Measurements from ENCODE around the gene PITX1.

PITX1 gene

GRCh38 chr5:135025730-135026644 is 8.0 kb downstream of the PITX1 start:
- peaks cover 38 to 47% of the 10 kb centered on the region in 2 donors for H3K27me3 ChIP-seq (ENCODE audit: control insufficient read depth in 1 of 2, insufficient read depth in 2 of 2, low read length in 2 of 2)
- no peaks in the 10 kb centered on the region for H3K36me3 ChIP-seq (ENCODE audit: insufficient read depth, low read length)
- H3K4me1 ChIP-seq (ENCODE audit: insufficient read depth, low read length): peaks cover 10% of the 10 kb centered on the region
- no peak overlapping the region for H3K9ac ChIP-seq (ENCODE audit: low read length)
- no peak overlapping the region for H3K4me3 ChIP-seq (ENCODE audit: low read depth in 1 of 2, low read length in 2 of 2)
- no peaks in the 10 kb centered on the region for H3K9me3 ChIP-seq (ENCODE audit: low read length)
- H3K27ac ChIP-seq (ENCODE audit: low read depth, low read length): no peak overlapping the region

- no peak overlapping the region for H3K4me3 ChIP-seq (ENCODE audit: low read depth in 1 of 2, low read length in 2 of 2)
- no peaks in the 10 kb centered on the region for H3K36me3 ChIP-seq (ENCODE audit: insufficient read depth, low read length)
- no peak overlapping the region for H3K9ac ChIP-seq (ENCODE audit: low read length)
- H3K27ac ChIP-seq (ENCODE audit: low read depth, low read length): no peak overlapping the region
- peaks cover 29 to 39% of the 10 kb centered on the region in 2 donors for H3K27me3 ChIP-seq (ENCODE audit: control insufficient read depth in 1 of 2, insufficient read depth in 2 of 2, low read length in 2 of 2)
- peaks cover 2% of the 10 kb centered on the region for H3K4me1 ChIP-seq (ENCODE audit: insufficient read depth, low read length)
- H3K9me3 ChIP-seq (ENCODE audit: low read length): no peaks in the 10 kb centered on the region
Measured at GRCh38 chr5:135024956-135025729, 8.9 kb downstream of the PITX1 start.

GRCh38 chr5:135020111-135020895 is 13.7 kb downstream of the PITX1 start:
- H3K9me3 ChIP-seq (ENCODE audit: low read length): no peaks in the 10 kb centered on the region
- no peak overlapping the region for H3K4me3 ChIP-seq (ENCODE audit: low read depth in 1 of 2, low read length in 2 of 2)
- no peaks in the 10 kb centered on the region for H3K27me3 ChIP-seq (ENCODE audit: control insufficient read depth in 1 of 2, insufficient read depth in 2 of 2, low read length in 2 of 2)
- H3K36me3 ChIP-seq (ENCODE audit: insufficient read depth, low read length): no peaks in the 10 kb centered on the region
- H3K4me1 ChIP-seq (ENCODE audit: insufficient read depth, low read length): no peaks in the 10 kb centered on the region
- H3K9ac ChIP-seq (ENCODE audit: low read length): no peak overlapping the region
- no peak overlapping the region for H3K27ac ChIP-seq (ENCODE audit: low read depth, low read length)

- Histone ChIP-seq H3K27ac (ENCODE audit: low read depth, low read length) (no peak overlapping the region), H3K36me3 (ENCODE audit: insufficient read depth, low read length) (no peaks in the 10 kb centered on the region), H3K27me3 (ENCODE audit: control insufficient read depth in 1 of 2, insufficient read depth in 2 of 2, low read length in 2 of 2) (no peaks in the 10 kb centered on the region), H3K4me3 (ENCODE audit: low read depth in 1 of 2, low read length in 2 of 2) (no peak overlapping the region), H3K9ac (ENCODE audit: low read length) (no peak overlapping the region), H3K4me1 (ENCODE audit: insufficient read depth, low read length) (peaks cover 7% of the 10 kb centered on the region), H3K9me3 (ENCODE audit: low read length) (no peaks in the 10 kb centered on the region)
Measured at GRCh38 chr5:135019314-135019713, 14.7 kb downstream of the PITX1 start.

GRCh38 chr5:135018457-135018856 is 15.6 kb downstream of the PITX1 start:
- Histone ChIP-seq H3K4me1 (ENCODE audit: insufficient read depth, low read length) (peaks cover 15% of the 10 kb centered on the region), H3K4me3 (ENCODE audit: low read depth in 1 of 2, low read length in 2 of 2) (no peak overlapping the region), H3K9ac (ENCODE audit: low read length) (no peak overlapping the region), H3K27me3 (ENCODE audit: control insufficient read depth in 1 of 2, insufficient read depth in 2 of 2, low read length in 2 of 2) (no peaks in the 10 kb centered on the region), H3K9me3 (ENCODE audit: low read length) (no peaks in the 10 kb centered on the region), H3K27ac (ENCODE audit: low read depth, low read length) (no peak overlapping the region), H3K36me3 (ENCODE audit: insufficient read depth, low read length) (no peaks in the 10 kb centered on the region)

GRCh38 chr5:135016861-135017290 is 17.2 kb downstream of the PITX1 start:
- Histone ChIP-seq H3K4me1 (ENCODE audit: insufficient read depth, low read length) (peaks cover 29% of the 10 kb centered on the region), H3K9ac (ENCODE audit: low read length) (no peak overlapping the region), H3K27me3 (ENCODE audit: control insufficient read depth in 1 of 2, insufficient read depth in 2 of 2, low read length in 2 of 2) (no peaks in the 10 kb centered on the region), H3K36me3 (ENCODE audit: insufficient read depth, low read length) (no peaks in the 10 kb centered on the region), H3K4me3 (ENCODE audit: low read depth in 1 of 2, low read length in 2 of 2) (no peak overlapping the region), H3K27ac (ENCODE audit: low read depth, low read length) (no peak overlapping the region), H3K9me3 (ENCODE audit: low read length) (no peaks in the 10 kb centered on the region)

GRCh38 chr5:135015942-135016341 is 18.1 kb downstream of the PITX1 start:
- H3K4me3 ChIP-seq (ENCODE audit: low read depth in 1 of 2, low read length in 2 of 2): no peak overlapping the region
- no peaks in the 10 kb centered on the region for H3K9me3 ChIP-seq (ENCODE audit: low read length)
- H3K36me3 ChIP-seq (ENCODE audit: insufficient read depth, low read length): no peaks in the 10 kb centered on the region
- H3K9ac ChIP-seq (ENCODE audit: low read length): no peak overlapping the region
- H3K4me1 ChIP-seq (ENCODE audit: insufficient read depth, low read length): peaks cover 29% of the 10 kb centered on the region
- H3K27ac ChIP-seq (ENCODE audit: low read depth, low read length): no peak overlapping the region
- no peaks in the 10 kb centered on the region for H3K27me3 ChIP-seq (ENCODE audit: control insufficient read depth in 1 of 2, insufficient read depth in 2 of 2, low read length in 2 of 2)

GRCh38 chr5:135013947-135014570 is 20.0 kb downstream of the PITX1 start:
- Histone ChIP-seq H3K4me1 (ENCODE audit: insufficient read depth, low read length) (peaks cover 29% of the 10 kb centered on the region), H3K27me3 (ENCODE audit: control insufficient read depth in 1 of 2, insufficient read depth in 2 of 2, low read length in 2 of 2) (no peaks in the 10 kb centered on the region), H3K36me3 (ENCODE audit: insufficient read depth, low read length) (no peaks in the 10 kb centered on the region), H3K9ac (ENCODE audit: low read length) (no peak overlapping the region), H3K9me3 (ENCODE audit: low read length) (no peaks in the 10 kb centered on the region), H3K4me3 (ENCODE audit: low read depth in 1 of 2, low read length in 2 of 2) (no peak overlapping the region), H3K27ac (ENCODE audit: low read depth, low read length) (no peak overlapping the region)

- Histone ChIP-seq H3K4me3 (ENCODE audit: low read depth in 1 of 2, low read length in 2 of 2) (no peak overlapping the region), H3K4me1 (ENCODE audit: insufficient read depth, low read length) (peaks cover 29% of the 10 kb centered on the region), H3K27ac (ENCODE audit: low read depth, low read length) (no peak overlapping the region), H3K27me3 (ENCODE audit: control insufficient read depth in 1 of 2, insufficient read depth in 2 of 2, low read length in 2 of 2) (no peaks in the 10 kb centered on the region), H3K9ac (ENCODE audit: low read length) (no peak overlapping the region), H3K9me3 (ENCODE audit: low read length) (no peaks in the 10 kb centered on the region), H3K36me3 (ENCODE audit: insufficient read depth, low read length) (no peaks in the 10 kb centered on the region)
Measured at GRCh38 chr5:135013445-135013844, 20.6 kb downstream of the PITX1 start.

GRCh38 chr5:135012951-135013391 is 21.1 kb downstream of the PITX1 start:
- H3K27me3 ChIP-seq (ENCODE audit: control insufficient read depth in 1 of 2, insufficient read depth in 2 of 2, low read length in 2 of 2): no peaks in the 10 kb centered on the region
- H3K36me3 ChIP-seq (ENCODE audit: insufficient read depth, low read length): no peaks in the 10 kb centered on the region
- peaks cover 29% of the 10 kb centered on the region for H3K4me1 ChIP-seq (ENCODE audit: insufficient read depth, low read length)
- no peak overlapping the region for H3K9ac ChIP-seq (ENCODE audit: low read length)
- no peak overlapping the region for H3K27ac ChIP-seq (ENCODE audit: low read depth, low read length)
- no peak overlapping the region for H3K4me3 ChIP-seq (ENCODE audit: low read depth in 1 of 2, low read length in 2 of 2)
- no peaks in the 10 kb centered on the region for H3K9me3 ChIP-seq (ENCODE audit: low read length)
